Measurements from ENCODE around the gene NDC80.
A peak's percentile ranks its signal among the peaks of the same experiment; 100 is the strongest.

Gene NDC80

GRCh38 chr18:2651981-2652380 lies 80.6 kb downstream of the NDC80 start:
- H3K36me3 Mint-ChIP-seq (ENCODE audit: low read depth), result no peaks in the 10 kb centered on the region
- no peaks in the 10 kb centered on the region for H3K9me3 Mint-ChIP-seq
- H3K27ac Mint-ChIP-seq, result no peak overlapping the region
- peaks cover 7% of the 10 kb centered on the region for H3K27me3 Mint-ChIP-seq (ENCODE audit: low read depth)
- H3K4me3 Mint-ChIP-seq, result no peak overlapping the region
- no peak for TF ChIP-seq CTCF (IDR thresholded peaks at IDR 0.05; ENCODE audit: unreplicated experiment in 3 of 3)
- peaks cover 10% of the 10 kb centered on the region for H3K4me1 Mint-ChIP-seq

DNA sequence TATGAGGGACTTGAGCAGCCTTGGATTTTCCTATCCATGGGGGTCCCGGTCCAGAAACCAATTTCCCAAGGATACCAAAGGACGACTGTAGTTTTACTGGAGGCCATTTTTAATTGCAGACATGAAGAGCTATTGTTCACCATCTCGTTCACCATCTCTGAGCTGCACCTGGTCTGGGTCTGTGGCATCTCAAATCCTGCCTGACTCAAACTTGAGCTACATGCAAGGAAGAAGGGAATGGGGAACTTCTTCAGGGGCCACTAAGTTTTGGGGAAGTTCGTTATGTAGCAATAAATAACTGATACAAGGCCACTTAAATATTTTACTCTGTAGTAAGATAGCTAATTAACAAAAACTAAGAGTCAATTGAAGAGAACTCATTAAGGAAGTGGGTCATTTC lies 82.1 kb downstream of the NDC80 start:
- Mint-ChIP-seq H3K36me3 (ENCODE audit: low read depth) (no peaks in the 10 kb centered on the region), H3K9me3 (no peaks in the 10 kb centered on the region), H3K4me3 (peak overlapping the region; percentile 54 to 79 (median 70)), H3K4me1 (peaks cover 24% of the 10 kb centered on the region), H3K27ac (peak overlapping the region in 2 of 3 experiments; percentile 49 to 56), H3K27me3 (ENCODE audit: low read depth) (peaks cover 7% of the 10 kb centered on the region)
- no peak for TF ChIP-seq CTCF (IDR thresholded peaks at IDR 0.05; ENCODE audit: unreplicated experiment in 3 of 3)

DNA sequence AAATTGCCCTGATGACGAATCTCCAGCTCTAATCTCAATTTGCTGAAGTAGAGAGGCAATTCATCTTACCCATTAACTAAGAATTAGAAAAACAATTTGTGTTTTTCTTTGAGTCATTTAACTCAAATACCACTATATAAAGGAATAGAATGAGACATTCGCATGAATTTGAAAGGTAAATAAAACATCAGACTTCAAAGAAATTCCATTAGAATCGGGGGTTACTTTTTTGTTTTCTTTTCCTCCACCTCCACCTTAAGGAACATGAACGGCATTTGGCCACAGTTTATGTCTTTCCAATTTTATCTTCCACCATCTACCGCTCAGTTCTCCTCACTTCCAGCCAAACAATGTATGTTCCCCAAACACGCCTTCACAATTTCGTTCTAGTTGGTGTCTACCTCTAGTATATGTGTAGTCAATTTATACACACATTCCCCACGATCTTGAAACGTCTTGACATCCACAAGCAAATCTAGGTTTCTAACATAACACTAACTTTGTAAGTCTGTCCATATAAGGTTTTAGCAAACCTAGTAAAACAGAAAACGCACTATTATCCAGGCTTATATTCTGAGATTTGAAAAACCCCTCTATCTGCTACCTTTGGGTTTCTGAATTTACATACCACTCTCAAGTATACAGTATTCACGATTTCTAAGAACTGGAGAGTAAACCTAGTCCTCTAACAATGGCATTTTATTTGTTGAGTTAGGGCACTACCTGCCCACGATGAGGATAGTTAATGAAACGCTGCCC lies 83.0 kb downstream of the NDC80 start:
- H3K27me3 Mint-ChIP-seq (ENCODE audit: low read depth), result peaks cover 7% of the 10 kb centered on the region
- H3K27ac Mint-ChIP-seq, result peak overlapping the region; percentile 13 to 95 (median 69)
- TF ChIP-seq CTCF (IDR thresholded peaks at IDR 0.05; ENCODE audit: unreplicated experiment in 3 of 3), result no peak
- no peaks in the 10 kb centered on the region for H3K9me3 Mint-ChIP-seq
- peaks cover 24% of the 10 kb centered on the region for H3K4me1 Mint-ChIP-seq
- peak overlapping the region; percentile 93 to 98 (median 97) for H3K4me3 Mint-ChIP-seq
- H3K36me3 Mint-ChIP-seq (ENCODE audit: low read depth), result peaks cover 3% of the 10 kb centered on the region

- TF ChIP-seq CTCF (IDR thresholded peaks at IDR 0.05; ENCODE audit: unreplicated experiment in 3 of 3), result no peak
- Mint-ChIP-seq H3K27me3 (ENCODE audit: low read depth) (peaks cover 7% of the 10 kb centered on the region), H3K27ac (peak overlapping the region; percentile 13 to 95 (median 69)), H3K9me3 (no peaks in the 10 kb centered on the region), H3K4me1 (peaks cover 24% of the 10 kb centered on the region), H3K4me3 (peak overlapping the region; percentile 93 to 98 (median 97)), H3K36me3 (ENCODE audit: low read depth) (peaks cover 5% of the 10 kb centered on the region)
Observed at GRCh38 chr18:2654928-2655177, 83.5 kb downstream of the NDC80 start.

DNA sequence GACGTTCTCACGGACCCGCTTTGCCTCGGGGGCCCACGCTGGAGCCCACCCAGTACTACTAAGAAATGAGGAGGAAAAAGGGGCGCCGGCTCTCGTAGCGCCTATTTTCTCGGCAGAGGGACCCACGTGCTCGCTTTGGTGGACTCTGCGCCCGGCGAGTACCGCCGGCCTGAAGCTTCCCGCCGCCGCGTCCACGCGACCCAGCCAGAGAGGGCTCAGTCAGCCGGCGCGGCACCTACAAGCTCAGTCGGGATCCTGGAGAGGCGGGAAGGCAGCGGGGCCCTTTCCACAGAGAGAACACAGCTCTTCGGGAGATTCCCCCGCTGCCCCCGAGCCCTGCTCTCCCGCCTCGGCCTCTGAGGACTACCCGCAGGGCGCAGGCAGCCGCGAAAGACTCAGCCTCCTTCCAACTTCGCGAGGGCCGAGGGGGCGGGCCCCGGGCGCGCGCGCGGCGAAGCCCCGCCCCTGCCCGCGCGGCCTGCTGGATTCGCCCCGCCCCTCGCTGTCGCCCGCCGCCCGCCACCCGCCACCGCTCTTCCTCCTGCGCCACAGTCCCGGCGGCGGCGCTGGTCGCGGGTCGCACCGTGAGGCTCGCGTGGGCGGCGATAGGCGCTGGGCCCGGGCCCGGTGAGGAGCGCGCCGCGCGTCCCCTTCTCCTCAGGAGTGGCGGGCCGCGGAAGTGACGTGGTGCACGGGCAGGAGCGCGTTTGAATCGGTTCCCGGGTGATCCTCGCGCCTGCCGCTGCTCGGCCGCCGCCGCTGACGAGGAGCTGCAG lies 84.0 kb downstream of the NDC80 start, which contains the start of gene SMCHD1:
SMCHD1 (plus strand) TSS at position 549 of the 776 bp plus-strand sequence. CDS start 350 bp downstream, outside the sequence.
- Mint-ChIP-seq H3K4me3 (peak within 1 kb of the TSS; percentile 93 to 98 (median 97)), H3K9me3 (no peaks in the 10 kb centered on the region), H3K27me3 (ENCODE audit: low read depth) (peaks cover 7% of the 10 kb centered on the region), H3K4me1 (peaks cover 24% of the 10 kb centered on the region), H3K36me3 (ENCODE audit: low read depth) (peaks cover 5% of the 10 kb centered on the region), H3K27ac (peak within 1 kb of the TSS; percentile 87 to 95 (median 94))
- TF ChIP-seq CTCF (IDR thresholded peaks at IDR 0.05; ENCODE audit: unreplicated experiment in 3 of 3), result no peak

Data from nephron (organoid).